ENCODE data around the gene ZNF436.
"Not testable (repeated sequence)": the region's sequence is repeated elsewhere in the genome, so short reads cannot be mapped to it uniquely, and the experiment has no call there.

Gene ZNF436

DNA sequence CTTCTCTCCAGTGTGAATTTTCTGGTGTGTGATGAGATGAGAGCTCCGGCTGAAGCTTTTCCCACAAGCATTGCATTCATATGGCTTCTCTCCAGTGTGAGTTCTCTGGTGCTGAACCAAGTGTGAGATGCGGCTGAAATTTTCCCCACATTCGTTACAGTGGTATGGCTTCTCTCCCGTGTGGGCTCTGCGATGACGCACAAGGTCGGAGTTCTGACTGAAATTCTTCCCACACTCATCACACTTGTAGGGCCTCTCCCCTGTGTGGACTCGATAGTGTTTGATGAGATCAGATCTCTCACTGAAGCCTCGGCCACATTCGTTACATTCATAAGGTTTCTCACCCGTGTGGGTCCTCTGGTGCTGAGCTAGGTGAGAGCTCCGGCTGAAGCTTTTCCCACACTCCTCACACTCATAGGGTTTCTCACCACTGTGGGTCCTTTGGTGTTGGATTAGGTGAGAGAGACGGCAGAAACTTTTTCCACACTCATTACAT is 7.4 kb downstream of the ZNF436 start:
- DNase-seq: no peak

DNA sequence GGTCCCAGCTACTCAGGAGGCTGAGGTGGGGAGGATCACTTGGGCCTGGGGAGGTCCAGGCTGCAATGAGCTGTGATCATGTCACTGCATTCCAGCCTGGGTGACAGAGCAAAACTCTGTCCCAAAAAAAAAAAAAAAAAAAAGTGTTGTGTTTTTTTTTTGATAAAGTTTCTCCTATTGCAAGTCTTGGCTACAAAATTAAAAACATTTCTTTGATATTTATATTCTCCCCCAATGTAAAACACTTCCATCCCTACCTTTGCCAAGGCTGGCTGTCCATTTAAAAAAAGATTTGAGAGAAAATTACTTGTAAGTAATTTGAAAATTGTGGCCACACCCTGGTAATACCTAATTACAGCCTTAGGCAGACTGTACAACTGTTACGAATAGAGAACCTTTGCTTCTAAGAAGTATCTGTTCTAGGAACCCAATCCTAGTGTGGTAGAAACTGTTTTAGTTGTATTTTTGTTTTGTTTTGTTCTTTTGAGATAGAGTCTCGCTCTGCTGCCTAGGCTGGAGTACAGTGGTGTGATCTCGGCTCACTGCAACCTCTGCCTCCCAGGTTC is 11.2 kb downstream of the ZNF436 start:
- DNase-seq: no peak

DNA sequence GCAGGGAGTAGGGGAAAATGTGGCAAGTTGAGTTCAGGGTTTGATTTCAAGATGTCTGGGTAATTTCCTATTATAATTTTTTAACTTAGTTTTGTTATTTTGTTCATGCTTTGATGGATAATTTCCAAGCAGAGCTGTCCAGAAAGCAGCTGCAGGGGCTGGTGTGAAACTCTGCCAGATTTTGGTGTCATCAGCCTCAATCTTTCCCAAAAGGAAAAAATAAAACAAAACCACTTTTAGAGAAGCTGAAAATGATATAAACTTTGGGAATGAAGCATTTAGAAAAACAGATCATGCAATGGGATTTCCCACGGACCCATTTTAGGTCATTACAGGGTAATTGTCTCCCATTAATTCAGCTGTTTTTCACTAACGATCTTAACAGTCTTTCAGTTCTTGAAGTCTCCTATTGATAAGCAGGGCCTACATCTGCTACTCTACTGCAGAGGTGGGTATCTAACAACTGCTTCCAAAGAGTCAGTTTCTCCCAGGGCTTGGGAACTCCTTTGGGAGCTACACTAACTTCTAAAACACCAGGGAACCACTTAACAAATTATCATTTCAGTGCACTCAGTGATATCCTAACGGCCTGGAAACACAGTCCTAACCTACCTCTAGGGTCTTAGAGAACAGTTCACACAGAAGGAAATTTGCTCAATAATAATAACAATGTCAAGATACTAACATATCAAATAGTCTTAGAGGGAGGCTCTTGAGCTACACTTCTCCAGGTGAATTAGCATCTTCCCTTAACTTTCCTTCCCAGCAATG is 12.3 kb downstream of the ZNF436 start:
- no peak for DNase-seq

DNA sequence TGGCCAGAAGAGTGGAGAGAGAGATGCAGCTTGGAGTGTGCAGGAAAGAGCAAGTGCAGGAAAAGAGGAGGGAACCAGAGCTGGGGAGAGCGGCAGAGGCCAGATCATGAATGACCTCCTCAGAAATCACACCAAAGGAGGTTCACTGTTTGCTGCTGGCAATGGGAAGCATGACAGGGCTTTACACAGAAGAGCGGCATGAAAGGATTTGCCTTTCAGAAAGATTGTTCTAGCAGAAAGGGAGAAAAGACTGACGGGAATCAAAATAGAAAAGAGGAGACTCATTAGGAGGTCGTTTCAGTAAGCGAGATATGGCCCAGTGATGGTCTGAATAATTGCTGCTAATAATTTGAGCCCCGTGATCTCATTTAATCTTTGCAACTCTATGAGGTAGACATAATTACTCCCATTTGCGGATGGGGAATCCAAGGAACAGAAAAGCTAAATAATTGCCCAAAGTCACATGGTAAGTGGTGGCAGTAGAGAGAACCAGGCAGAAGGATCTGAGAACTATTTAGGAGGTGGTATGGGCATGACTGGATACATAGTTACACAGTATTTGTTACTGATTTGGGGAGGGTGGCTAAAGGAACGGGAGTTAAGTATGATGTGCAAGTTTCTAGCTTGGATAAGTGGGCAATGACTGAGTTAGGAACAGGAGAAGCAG is 13.0 kb downstream of the ZNF436 start:
- DNase-seq: no peak

DNA sequence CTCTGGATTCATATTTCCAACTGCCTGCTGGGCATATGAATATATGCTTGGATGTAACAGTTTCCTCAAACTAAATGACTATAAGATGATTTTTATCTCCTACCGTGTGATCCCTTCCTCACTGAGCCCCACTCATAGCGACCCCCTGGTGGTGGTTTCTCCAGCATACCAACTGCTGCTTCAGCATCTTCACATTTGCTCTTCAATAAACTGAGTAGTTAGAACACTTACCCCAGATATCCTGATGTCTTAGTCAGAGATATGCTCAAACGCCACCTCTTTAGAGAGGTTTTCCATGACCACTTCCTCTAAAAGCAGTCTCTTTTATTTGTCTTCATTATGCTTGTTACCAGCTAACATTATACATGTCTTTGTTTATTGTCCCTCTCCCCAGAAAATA is 15.4 kb downstream of the ZNF436 start:
- no peak for DNase-seq

GRCh38 chr1:23352096-23352695 is 17.4 kb downstream of the ZNF436 start:
- DNase-seq: no peak

GRCh38 chr1:23345920-23346319 is 23.7 kb downstream of the ZNF436 start:
- DNase-seq: no peak

GRCh38 chr1:23344987-23345472 is 24.6 kb downstream of the ZNF436 start:
- DNase-seq: no peak

DNA sequence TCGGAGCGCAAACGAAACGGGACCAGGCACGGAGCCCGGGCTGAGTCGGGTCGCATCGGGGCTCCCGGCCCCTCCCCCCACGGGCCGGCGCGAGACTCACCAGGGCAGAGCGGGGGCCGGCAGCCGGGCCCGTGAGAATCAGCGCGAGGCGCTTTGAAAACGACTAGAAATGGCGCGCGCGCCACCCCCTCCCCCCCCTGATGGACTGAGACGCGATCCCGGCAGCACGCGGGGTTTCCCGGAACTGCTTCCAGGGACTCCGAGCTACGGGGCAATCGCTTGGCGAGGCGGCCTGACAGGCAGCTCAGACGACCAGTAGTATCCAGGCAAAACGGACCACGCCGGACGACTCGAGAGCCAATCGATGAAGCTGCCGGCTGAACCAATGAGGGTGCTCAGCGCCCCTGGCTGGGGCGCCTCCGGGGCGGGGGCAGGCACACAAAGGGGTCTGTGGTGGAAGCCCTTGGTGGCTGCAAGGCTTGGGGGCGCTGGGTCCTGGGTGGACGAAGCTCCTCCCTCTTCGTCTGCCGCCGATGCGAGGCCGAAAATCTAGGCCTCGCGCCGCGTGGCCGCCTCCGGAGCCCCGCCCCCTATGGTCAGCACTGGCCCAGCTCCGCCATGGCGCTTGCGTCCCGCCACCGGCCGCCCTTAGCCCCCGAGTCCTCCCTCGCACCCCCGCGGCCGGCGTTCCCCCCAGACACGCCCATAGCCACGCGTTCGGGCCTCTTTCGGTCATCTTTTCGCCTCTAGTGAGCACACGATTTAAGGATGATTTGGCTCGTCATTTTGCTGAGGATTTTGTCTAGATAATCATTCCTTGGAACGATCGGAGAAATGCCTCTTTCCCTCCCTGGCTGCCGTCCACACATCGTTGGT is 25.3 kb downstream of the ZNF436 start, which contains the start of gene HNRNPR:
TSS of gene HNRNPR (minus strand) at position 174 of the 876 bp plus-strand sequence. CDS start 3,276 bp downstream, outside the sequence.
- DNase-seq: peak; percentile 98

DNA sequence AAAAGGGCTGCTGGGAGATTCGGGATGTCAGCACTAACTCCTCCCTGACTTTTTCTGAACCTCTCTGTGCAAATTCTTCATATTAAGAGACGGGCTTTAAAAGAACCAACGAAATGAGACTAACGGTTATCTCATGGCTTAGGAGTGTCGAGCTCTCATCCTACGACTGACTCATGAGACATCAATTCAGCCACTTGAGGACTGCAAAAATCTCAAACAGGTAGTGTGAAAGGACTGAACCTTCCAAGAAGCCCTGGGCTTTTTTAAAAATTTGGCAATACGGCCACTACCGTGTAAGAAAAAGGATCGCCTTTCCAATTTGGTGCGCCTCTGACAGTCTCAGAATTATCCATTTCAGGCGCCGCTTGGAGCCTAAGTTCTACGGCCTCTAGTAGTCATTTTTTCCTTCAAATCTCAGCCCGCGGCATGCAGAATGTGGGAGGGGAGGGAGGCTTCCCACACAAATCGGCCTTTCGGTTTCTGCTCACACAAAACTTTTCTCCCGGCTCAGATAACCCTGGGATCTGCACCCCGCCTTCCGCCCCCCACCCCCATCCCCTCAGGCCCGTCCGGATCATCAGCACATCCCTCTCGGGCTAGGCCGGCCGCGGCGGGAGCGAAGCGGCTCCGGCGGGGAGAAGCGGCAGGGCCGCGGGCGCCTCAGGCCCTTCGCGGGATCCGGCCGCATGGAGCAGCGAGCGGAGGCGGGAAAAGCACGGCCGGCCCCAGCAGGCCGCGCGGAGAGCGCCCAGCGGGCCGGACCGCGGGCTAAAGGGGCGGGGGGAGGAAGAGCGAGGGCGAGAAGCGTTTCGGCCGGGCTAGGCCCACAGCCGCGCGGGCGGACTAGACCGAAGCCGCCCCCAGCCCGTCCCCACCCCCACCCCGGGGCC is 26.2 kb downstream of the ZNF436 start:
- DNase-seq: peak; percentile 14

- DNase-seq: no peak
Observed at GRCh38 chr1:23341931-23342692, 27.5 kb downstream of the ZNF436 start.

GRCh38 chr1:23339632-23340031 is 30.0 kb downstream of the ZNF436 start:
- no peak for DNase-seq

DNA sequence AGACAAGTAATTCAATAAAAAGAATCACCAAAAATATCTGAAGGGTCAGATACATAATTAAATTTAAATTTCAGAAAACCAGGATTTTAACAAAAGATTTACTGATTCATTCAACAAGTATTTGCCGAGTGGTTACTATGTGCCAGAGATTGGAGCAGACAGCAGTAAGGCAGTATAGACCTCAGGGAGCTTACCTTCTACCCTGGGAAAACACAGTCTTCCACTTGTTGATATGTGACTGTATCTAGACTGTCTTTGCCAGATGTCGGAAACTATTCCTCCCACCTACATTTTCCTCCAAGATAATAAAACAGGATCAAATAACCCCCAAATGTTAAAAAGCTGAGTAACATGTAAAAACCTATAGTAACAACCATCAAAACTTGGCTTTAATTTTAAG is 31.8 kb downstream of the ZNF436 start:
- no peak for DNase-seq

DNA sequence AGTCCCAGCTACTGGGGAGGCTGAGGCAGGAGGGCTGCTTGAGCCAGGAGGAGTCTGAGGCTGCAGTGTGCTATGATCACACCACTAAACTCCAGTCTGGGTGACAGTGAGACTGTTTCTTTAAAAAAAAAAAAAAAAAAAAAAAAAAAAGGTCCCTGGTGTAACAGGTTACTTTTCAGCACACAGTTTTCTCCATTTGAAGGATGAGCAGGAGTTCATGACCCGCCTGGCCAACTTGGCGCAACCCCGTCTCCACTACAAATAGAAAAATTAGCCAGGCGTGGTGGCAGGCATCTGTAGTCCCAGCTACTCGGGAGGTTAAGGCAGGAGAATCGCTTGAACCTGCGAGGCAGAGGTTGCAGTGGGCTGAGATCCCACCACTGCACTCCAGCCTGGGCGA is 37.9 kb downstream of the ZNF436 start:
- no peak for DNase-seq

GRCh38 chr1:23330846-23331245 is 38.8 kb downstream of the ZNF436 start:
- DNase-seq: no peak

DNA sequence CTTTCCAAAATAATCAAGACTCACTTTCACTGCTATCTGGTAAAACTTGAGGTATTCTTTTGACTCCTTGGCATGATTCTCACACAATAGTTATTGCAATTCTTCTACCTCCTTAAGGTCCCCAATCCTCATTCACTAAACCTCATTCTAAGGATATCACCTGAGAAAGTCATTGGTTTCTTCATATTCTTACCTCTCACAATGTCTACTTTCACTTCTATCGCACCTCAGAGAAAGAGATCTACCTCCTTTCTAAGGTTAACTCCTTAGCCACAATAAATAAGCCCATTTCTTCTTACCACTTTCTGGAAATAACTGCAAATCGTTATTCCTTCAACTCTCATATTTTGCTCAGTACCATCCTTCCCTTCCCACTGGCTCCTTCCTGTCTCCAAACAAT is 44.2 kb downstream of the ZNF436 start:
- DNase-seq: no peak

GRCh38 chr1:23322770-23323169 is 46.9 kb downstream of the ZNF436 start:
- no peak for DNase-seq

DNA sequence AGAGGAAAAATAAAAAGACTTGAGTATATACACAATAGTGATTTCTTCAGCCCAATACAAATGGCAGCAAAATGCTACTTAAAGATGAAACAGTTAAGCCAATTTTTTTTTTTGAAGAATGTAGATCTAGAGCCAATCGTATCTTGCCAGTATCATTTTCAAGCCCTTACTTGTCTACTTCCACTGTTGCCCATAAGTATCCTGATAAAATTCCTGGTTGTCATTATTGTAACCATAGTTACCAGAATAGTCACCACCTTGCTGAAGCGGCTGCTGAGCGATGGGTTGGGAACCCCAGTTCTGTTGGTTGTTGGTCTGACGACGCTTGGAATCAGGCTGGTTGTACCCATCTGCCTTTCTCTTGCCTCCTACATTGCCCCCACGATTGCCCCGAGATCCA is 59.4 kb downstream of the ZNF436 start:
- not testable (repeated sequence) for DNase-seq
